GM18951 (cell line): ENCODE data around the gene RTTN.

ENCODE experiments used
- POLR2A ChIP-seq: IDR thresholded peaks from 4 replicates; pipeline ENCODE4 v1.6.1; 2011; ENCODE audit warnings: mild to moderate bottlenecking; ENCODE audit not compliant: insufficient read length, insufficient read depth; ENCODE audit errors: extremely low read depth
- in situ Hi-C: fragments of 300-500 bp; cut with MboI; formaldehyde crosslinking; loops from one replicate; pipeline ENCODE4 v1.12.0; 2022; ENCODE audit warnings: low sequenced_read_pairs, mixed read lengths, inconsistent platforms; ENCODE audit not compliant: unreplicated experiment

The RTTN gene

GRCh38 chr18:70004696-70005095 is 200.8 kb downstream of the RTTN start:
- in situ Hi-C loops = no loop called here
- TF ChIP-seq POLR2A = no peak

- in situ Hi-C loops = no loop called here
- no peak for TF ChIP-seq POLR2A
Observed at GRCh38 chr18:69999656-70000055, 205.8 kb downstream of the RTTN start.

- in situ Hi-C loops = no loop called here
- TF ChIP-seq POLR2A = no peak
Observed at GRCh38 chr18:69998523-69998987, 206.9 kb downstream of the RTTN start.

- in situ Hi-C loops = no loop called here
- TF ChIP-seq POLR2A = no peak
Observed at GRCh38 chr18:69996951-69997798, 208.3 kb downstream of the RTTN start.

- no peak for TF ChIP-seq POLR2A
- in situ Hi-C loops = no loop called here
Observed at GRCh38 chr18:69996417-69996816, 209.1 kb downstream of the RTTN start.

- TF ChIP-seq POLR2A = no peak
- in situ Hi-C loops = no loop called here
Observed at GRCh38 chr18:69995774-69996173, 209.7 kb downstream of the RTTN start.

- in situ Hi-C loops = no loop called here
- TF ChIP-seq POLR2A = no peak
Observed at GRCh38 chr18:69992776-69993175, 212.7 kb downstream of the RTTN start.

GRCh38 chr18:69987870-69988269 is 217.6 kb downstream of the RTTN start:
- no peak for TF ChIP-seq POLR2A
- in situ Hi-C loops = no loop called here

- no peak for TF ChIP-seq POLR2A
Observed at GRCh38 chr18:69985239-69985638, 220.2 kb downstream of the RTTN start.

GRCh38 chr18:69982417-69982816 is 223.1 kb downstream of the RTTN start:
- no peak for TF ChIP-seq POLR2A
- in situ Hi-C loops = no loop called here

More at GRCh38 chr18:69985239-69985638, 220.2 kb downstream of the RTTN start:
- in situ Hi-C loops = no loop called here

GRCh38 chr18:69981948-69982347 is 223.5 kb downstream of the RTTN start:
- no peak for TF ChIP-seq POLR2A
- in situ Hi-C loops = no loop called here

GRCh38 chr18:69980982-69981804 is 224.3 kb downstream of the RTTN start:
- no peak for TF ChIP-seq POLR2A
- in situ Hi-C loops = no loop called here

GRCh38 chr18:69980509-69980908 is 225.0 kb downstream of the RTTN start:
- in situ Hi-C loops = no loop called here
- TF ChIP-seq POLR2A = no peak
